ENCODE results near the gene ITGAE.

Gene ITGAE

GRCh38 chr17:3815925-3816324 lies 14.9 kb upstream of the ITGAE start:
- DNase-seq: no peak

GRCh38 chr17:3815122-3815521 lies 14.1 kb upstream of the ITGAE start:
- DNase-seq: no peak

GRCh38 chr17:3814361-3814760 lies 13.4 kb upstream of the ITGAE start:
- no peak for DNase-seq

GRCh38 chr17:3813171-3813570 lies 12.2 kb upstream of the ITGAE start:
- no peak for DNase-seq

- no peak for DNase-seq
These were observed 11.8 kb upstream of the ITGAE start for GRCh38 chr17:3812771-3813170.

GRCh38 chr17:3812284-3812683 lies 11.3 kb upstream of the ITGAE start:
- no peak for DNase-seq

- no peak for DNase-seq
These were observed 9.0 kb upstream of the ITGAE start for GRCh38 chr17:3810019-3810418.

GRCh38 chr17:3809135-3809534 lies 8.1 kb upstream of the ITGAE start:
- DNase-seq: no peak

- no peak for DNase-seq
These were observed 7.7 kb upstream of the ITGAE start for GRCh38 chr17:3808701-3809100.

- DNase-seq: no peak
These were observed 4.6 kb upstream of the ITGAE start for GRCh38 chr17:3805581-3805980.

- no peak for DNase-seq
These were observed 3.5 kb upstream of the ITGAE start for GRCh38 chr17:3804503-3804931.

GRCh38 chr17:3803308-3803640 lies 2.3 kb upstream of the ITGAE start:
- DNase-seq: no peak

GRCh38 chr17:3802461-3803307 lies 1.7 kb upstream of the ITGAE start:
- no peak for DNase-seq

- DNase-seq: no peak
These were observed 804 bp upstream of the ITGAE start for GRCh38 chr17:3801792-3802191.

GRCh38 chr17:3801347-3801746 lies 359 bp upstream of the ITGAE start:
- no peak for DNase-seq

GRCh38 chr17:3799181-3799945 lies 1.6 kb downstream of the ITGAE start:
- no peak for DNase-seq

- DNase-seq: no peak
These were observed 2.5 kb downstream of the ITGAE start for GRCh38 chr17:3798273-3799180.

GRCh38 chr17:3796822-3797170 lies 4.2 kb downstream of the ITGAE start:
- no peak for DNase-seq

- no peak for DNase-seq
These were observed 4.7 kb downstream of the ITGAE start for GRCh38 chr17:3796110-3796821.

- DNase-seq: no peak
These were observed 5.4 kb downstream of the ITGAE start for GRCh38 chr17:3795390-3796102.

GRCh38 chr17:3794557-3795389 lies 6.2 kb downstream of the ITGAE start:
- no peak for DNase-seq
